Measurements from ENCODE around the gene NEDD9. TPM values are rescaled to one million over a fixed set of nuclear protein-coding genes. Genes with fewer than 3 reads are reported as not detected.

NEDD9 gene
- total and polyA plus RNA-seq, 2 donors (not counting 1 experiment from before 2014, with no cell fraction given), result 33.7 to 35.2 TPM

DNA sequence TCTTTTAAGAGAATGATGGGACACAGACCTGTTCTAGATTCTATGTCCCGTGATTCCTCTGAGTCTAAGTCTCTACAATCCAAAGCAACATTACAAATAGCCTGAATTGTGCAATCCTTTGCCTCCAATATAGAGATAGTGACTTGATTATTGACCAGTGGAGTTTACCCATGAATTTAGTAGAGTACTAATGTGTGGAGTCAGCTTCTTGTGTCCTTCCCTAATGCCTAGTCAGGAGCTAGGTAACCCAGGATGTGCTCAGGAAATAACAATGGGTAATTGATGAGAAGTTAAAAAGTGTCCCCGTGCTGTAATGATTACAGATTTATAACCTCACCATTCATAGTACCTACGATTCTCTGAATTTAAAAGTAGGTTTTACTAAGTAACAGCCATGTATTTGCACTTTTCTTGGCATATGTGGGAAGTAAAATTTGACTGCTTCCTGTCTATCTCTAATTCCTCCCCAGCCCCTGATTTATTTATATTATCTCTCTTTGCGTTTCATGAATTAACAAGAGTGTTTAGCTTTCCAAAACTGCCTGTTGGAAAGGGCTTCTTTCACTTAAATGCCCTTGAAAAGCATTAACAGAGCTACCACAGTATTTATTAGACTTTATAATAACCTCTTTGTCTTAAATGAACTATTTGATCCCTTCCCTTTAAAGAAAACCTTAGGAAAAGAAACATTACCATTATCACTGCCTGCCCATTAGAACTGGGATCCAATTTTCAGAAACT, 30.5 kb downstream of the NEDD9 start:
- Histone ChIP-seq H3K79me2 (ENCODE audit: control insufficient read depth, insufficient read depth, low read length) (peaks cover 26% of the 10 kb centered on the region), H3K27ac (ENCODE audit: insufficient read depth, low read length) (peak overlapping the region; percentile 82), H3K4me2 (ENCODE audit: extremely low read depth, insufficient read depth, low read length) (no peak overlapping the region)

GRCh38 chr6:11201015-11201414, 31.5 kb downstream of the NEDD9 start:
- Histone ChIP-seq H3K9ac (ENCODE audit: insufficient read depth, low read length) (no peak overlapping the region), H3K27me3 (ENCODE audit: control insufficient read depth, insufficient read depth, low read length) (no peaks in the 10 kb centered on the region), H4K20me1 (ENCODE audit: control insufficient read depth, extremely low read depth, insufficient read depth, low read length) (no peaks in the 10 kb centered on the region), H3K4me3 (replicated peaks in 1 of 4; ENCODE audit: control extremely low read depth in 1 of 4, insufficient read depth in 1 of 4, low read depth in 3 of 4, low read length in 4 of 4) (no peak overlapping the region), H3K36me3 (ENCODE audit: control insufficient read depth, insufficient read depth, low read length) (peaks cover 7% of the 10 kb centered on the region), H3K27ac (ENCODE audit: insufficient read depth, low read length) (peak overlapping the region; percentile 65), H3K4me2 (ENCODE audit: extremely low read depth, insufficient read depth, low read length) (no peak overlapping the region), H3K4me1 (ENCODE audit: control insufficient read depth, extremely low read depth, insufficient read depth, low read length) (peaks cover 39% of the 10 kb centered on the region), H3K79me2 (ENCODE audit: control insufficient read depth, insufficient read depth, low read length) (peaks cover 26% of the 10 kb centered on the region), H3K9me3 (ENCODE audit: control insufficient read depth, insufficient read depth, low read depth, low read length) (no peaks in the 10 kb centered on the region), H2AFZ (ENCODE audit: low read length) (no peak overlapping the region)
- DNase-seq (ENCODE audit: low read depth in 2 of 2), result no peak
- TF ChIP-seq, protein P1, sequence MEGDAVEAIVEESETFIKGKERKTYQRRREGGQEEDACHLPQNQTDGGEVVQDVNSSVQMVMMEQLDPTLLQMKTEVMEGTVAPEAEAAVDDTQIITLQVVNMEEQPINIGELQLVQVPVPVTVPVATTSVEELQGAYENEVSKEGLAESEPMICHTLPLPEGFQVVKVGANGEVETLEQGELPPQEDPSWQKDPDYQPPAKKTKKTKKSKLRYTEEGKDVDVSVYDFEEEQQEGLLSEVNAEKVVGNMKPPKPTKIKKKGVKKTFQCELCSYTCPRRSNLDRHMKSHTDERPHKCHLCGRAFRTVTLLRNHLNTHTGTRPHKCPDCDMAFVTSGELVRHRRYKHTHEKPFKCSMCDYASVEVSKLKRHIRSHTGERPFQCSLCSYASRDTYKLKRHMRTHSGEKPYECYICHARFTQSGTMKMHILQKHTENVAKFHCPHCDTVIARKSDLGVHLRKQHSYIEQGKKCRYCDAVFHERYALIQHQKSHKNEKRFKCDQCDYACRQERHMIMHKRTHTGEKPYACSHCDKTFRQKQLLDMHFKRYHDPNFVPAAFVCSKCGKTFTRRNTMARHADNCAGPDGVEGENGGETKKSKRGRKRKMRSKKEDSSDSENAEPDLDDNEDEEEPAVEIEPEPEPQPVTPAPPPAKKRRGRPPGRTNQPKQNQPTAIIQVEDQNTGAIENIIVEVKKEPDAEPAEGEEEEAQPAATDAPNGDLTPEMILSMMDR (conservative IDR thresholded peaks at IDR 0.05 in 1 of 2, IDR thresholded peaks at IDR 0.05 in 1 of 2; ENCODE audit: low read depth in 1 of 2, low read length in 2 of 2), result no peak

More for the DNA sequence above, 30.5 kb downstream of the NEDD9 start:
- H3K36me3 ChIP-seq (ENCODE audit: control insufficient read depth, insufficient read depth, low read length), result peaks cover 7% of the 10 kb centered on the region
- H3K4me3 ChIP-seq (replicated peaks in 1 of 4; ENCODE audit: control extremely low read depth in 1 of 4, insufficient read depth in 1 of 4, low read depth in 3 of 4, low read length in 4 of 4), result no peak overlapping the region
- DNase-seq (ENCODE audit: low read depth in 2 of 2), result no peak
- no peak for TF ChIP-seq EZH2 (IDR thresholded peaks at IDR 0.05; ENCODE audit: low read length, missing control alignments)
- TF ChIP-seq, protein P1 (conservative IDR thresholded peaks at IDR 0.05 in 1 of 2, IDR thresholded peaks at IDR 0.05 in 1 of 2; ENCODE audit: low read depth in 1 of 2, low read length in 2 of 2), result no peak
- H2AFZ ChIP-seq (ENCODE audit: low read length), result no peak overlapping the region
- H3K9ac ChIP-seq (ENCODE audit: insufficient read depth, low read length), result no peak overlapping the region
- H4K20me1 ChIP-seq (ENCODE audit: control insufficient read depth, extremely low read depth, insufficient read depth, low read length), result no peaks in the 10 kb centered on the region
- peaks cover 39% of the 10 kb centered on the region for H3K4me1 ChIP-seq (ENCODE audit: control insufficient read depth, extremely low read depth, insufficient read depth, low read length)
- no peaks in the 10 kb centered on the region for H3K9me3 ChIP-seq (ENCODE audit: control insufficient read depth, insufficient read depth, low read depth, low read length)
- H3K27me3 ChIP-seq (ENCODE audit: control insufficient read depth, insufficient read depth, low read length), result no peaks in the 10 kb centered on the region

DNA sequence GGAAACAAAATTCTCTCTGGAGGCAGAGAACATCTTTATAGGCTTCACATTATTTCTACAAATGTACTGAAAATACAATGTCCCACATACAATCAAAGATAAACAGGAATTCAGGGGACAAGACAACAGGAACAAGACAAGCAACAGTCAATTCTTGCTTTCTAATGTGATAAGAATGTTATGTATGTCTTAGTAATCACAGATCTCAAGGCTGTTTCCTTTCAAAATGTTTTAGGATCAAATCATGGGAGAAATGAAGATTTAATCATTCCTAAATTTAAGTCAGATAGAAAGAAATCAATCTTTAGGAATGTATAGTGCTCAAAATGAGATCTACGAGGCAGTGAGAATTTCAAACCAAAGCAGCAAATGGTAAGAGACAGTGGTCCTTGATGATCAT, 32.1 kb downstream of the NEDD9 start:
- Histone ChIP-seq H3K4me2 (ENCODE audit: extremely low read depth, insufficient read depth, low read length) (no peak overlapping the region), H3K79me2 (ENCODE audit: control insufficient read depth, insufficient read depth, low read length) (peaks cover 23% of the 10 kb centered on the region), H3K4me1 (ENCODE audit: control insufficient read depth, extremely low read depth, insufficient read depth, low read length) (peaks cover 41% of the 10 kb centered on the region), H3K4me3 (replicated peaks in 1 of 4; ENCODE audit: control extremely low read depth in 1 of 4, insufficient read depth in 1 of 4, low read depth in 3 of 4, low read length in 4 of 4) (no peak overlapping the region), H3K9me3 (ENCODE audit: control insufficient read depth, insufficient read depth, low read depth, low read length) (no peaks in the 10 kb centered on the region), H2AFZ (ENCODE audit: low read length) (no peak overlapping the region), H3K27me3 (ENCODE audit: control insufficient read depth, insufficient read depth, low read length) (no peaks in the 10 kb centered on the region), H3K9ac (ENCODE audit: insufficient read depth, low read length) (peak overlapping the region; percentile 1), H3K27ac (ENCODE audit: insufficient read depth, low read length) (peak overlapping the region; percentile 65), H3K36me3 (ENCODE audit: control insufficient read depth, insufficient read depth, low read length) (peaks cover 7% of the 10 kb centered on the region), H4K20me1 (ENCODE audit: control insufficient read depth, extremely low read depth, insufficient read depth, low read length) (no peaks in the 10 kb centered on the region)
- DNase-seq (ENCODE audit: low read depth in 2 of 2), result no peak
- no peak for TF ChIP-seq EZH2 (IDR thresholded peaks at IDR 0.05; ENCODE audit: low read length, missing control alignments)
- TF ChIP-seq, protein P1 (conservative IDR thresholded peaks at IDR 0.05 in 1 of 2, IDR thresholded peaks at IDR 0.05 in 1 of 2; ENCODE audit: low read depth in 1 of 2, low read length in 2 of 2), result no peak

Data from fibroblast of lung (primary cell).